GM12874 (cell line): ENCODE measurements around the gene MT1M.

Source experiments
- CTCF ChIP-seq: IDR thresholded peaks from 2 replicates; pipeline ENCODE4 v1.5.1; 2011; ENCODE audit warnings: low read depth, mild to moderate bottlenecking, control low read depth, low read length, moderate library complexity; ENCODE audit not compliant: insufficient read depth

MT1M gene

DNA sequence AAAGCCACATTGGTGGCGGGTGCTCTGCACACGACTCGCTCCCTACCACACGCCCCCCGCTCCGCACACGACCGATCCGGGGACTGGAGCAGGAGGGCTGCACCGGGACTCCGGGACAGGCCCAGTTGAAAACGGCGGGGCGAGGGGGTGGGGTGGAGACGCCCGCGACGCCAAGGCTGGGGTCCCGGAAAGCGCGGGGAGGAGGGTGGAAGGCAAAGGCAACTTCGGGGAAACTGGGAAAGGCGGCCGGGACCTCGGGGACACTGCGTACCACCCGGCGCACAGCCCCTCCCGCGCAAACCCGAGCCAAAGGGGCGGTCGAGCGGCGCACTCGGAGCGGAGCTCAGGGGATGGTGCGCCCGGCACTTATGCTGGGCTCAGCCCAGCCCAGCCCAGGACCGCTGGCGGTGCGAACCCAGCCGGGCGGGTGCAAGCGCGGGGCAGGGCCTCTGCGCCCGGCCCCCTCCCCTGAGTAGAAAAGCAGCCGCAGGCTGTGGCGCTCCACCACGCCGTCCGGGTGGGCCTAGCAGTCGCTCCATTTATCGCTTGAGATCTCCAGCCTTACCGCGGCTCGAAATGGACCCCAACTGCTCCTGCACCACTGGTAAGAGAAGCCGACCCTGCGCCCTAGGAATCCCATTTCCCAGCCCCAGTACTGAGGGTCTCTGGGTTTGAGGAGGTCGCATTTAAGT, at the start of gene MT1M:
Gene MT1M (plus strand): TSS at position 504 of the 692 bp plus-strand sequence. CDS start 73 bp downstream, at position 577.
- TF ChIP-seq CTCF, result no peak

DNA sequence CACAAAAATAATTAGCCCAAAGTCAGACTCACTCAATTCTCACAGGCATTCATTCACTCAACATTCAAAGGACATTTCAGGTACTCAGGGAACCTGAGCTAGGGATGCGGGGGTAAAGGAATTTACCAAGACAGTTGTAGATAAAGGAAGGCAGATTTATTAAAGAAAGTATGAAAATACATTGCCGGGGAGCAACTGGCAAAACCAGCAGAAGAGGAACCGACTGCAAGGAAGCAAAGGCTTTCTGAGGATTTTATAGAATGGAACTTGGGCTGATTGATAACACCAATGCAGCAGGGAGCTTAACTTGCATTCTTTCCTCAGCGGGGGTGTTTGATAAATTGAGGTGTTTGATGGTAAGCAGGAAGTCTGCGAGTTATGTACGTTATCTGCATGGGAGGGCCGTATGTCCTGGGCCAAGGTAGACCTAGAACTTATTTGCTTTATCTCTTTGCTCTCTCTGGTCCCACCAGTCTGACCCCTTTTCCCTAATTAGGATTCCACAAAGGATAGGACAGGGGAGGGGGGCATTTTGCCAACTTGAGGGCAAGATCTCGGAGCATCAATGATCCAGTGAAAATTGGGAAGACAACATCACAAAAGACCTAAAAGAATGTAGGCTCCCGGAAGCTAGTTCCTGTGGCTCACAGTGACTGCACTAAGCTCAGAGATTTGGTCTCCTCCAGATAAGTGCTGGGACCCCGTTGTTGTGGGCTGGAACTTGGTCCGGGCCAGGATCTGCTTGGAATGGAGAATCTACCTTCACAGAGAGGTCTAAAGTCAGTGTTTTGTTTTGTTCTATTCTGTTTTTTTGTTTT, 48.9 kb upstream of the MT1M start:
- no peak for TF ChIP-seq CTCF

DNA sequence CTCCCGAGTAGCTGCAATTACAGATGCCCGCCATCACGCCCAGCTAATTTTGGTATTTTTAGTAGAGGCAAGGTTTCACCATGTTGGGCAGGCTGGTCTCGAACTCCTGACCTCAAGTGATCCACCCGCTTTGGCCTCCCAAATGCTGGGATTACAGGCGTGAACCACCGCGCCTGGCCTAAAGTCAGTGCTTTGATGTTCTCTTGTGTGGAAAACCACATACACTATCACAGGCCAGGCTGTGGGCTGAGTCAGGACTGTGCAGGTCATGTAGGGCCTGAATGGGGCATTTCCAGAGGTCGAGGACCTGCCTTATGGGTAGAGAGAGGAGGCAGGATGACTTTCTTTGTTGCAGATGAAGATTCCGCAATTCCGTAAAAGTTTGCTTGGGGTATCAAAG, 48.2 kb upstream of the MT1M start:
- TF ChIP-seq CTCF, result no peak

- no peak for TF ChIP-seq CTCF
These were observed 43.7 kb upstream of the MT1M start for GRCh38 chr16:56588781-56589140.

GRCh38 chr16:56589141-56590039, 43.1 kb upstream of the MT1M start, which contains the start of gene MT3:
TSS of gene MT3 (plus strand) at chr16:56589528. CDS start at chr16:56589591, 63 bp downstream.
- no peak for TF ChIP-seq CTCF

GRCh38 chr16:56591377-56592060, 40.9 kb upstream of the MT1M start:
- no peak for TF ChIP-seq CTCF
